ENCODE results near the gene ARHGAP32.

Gene ARHGAP32

DNA sequence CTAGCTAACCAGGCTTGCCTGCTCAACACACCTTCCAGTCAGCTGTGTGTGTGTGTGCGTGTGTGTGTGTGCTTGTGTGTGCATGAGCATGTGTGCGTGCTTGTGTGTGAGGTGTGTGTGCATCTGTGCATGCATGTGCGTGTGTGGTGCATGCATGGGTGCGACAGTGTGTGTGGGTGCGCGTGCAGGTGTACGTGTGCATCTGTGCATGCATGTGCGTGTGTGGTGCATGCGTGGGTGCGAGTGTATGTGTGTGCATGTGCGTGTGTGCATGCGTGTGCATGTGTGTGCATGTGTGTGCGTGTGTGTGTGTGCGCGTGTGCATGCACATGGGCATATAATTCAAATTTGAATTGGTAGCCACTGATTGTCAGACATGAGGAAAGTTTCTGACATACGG lies 239.0 kb downstream of the ARHGAP32 start:
- DNase-seq (ENCODE audit: low spot score): no peak

GRCh38 chr11:128949791-128950454 lies 242.2 kb downstream of the ARHGAP32 start:
- no peak for DNase-seq (ENCODE audit: low spot score)

DNA sequence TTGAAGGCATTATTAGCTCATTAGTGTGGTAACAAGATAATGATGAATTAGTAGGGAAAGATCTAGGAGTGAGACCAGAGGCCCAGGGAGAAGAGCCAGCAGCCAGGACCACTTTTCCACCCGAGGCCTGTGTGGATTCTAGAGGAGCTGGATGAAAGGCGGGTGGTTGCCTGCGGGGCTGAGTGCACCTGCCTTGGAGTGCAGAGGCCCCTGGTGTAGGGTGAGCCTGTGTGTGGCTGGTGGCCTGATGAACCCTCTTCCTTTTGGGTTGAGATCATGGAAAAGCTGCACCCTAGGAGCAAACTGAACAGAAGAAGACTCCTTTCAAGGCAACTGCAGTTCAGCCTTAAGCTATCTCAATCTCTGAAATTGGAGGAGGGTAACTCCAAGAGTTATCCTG lies 243.5 kb downstream of the ARHGAP32 start:
- DNase-seq (ENCODE audit: low spot score): no peak

GRCh38 chr11:128947773-128948172 lies 244.4 kb downstream of the ARHGAP32 start:
- no peak for DNase-seq (ENCODE audit: low spot score)

DNA sequence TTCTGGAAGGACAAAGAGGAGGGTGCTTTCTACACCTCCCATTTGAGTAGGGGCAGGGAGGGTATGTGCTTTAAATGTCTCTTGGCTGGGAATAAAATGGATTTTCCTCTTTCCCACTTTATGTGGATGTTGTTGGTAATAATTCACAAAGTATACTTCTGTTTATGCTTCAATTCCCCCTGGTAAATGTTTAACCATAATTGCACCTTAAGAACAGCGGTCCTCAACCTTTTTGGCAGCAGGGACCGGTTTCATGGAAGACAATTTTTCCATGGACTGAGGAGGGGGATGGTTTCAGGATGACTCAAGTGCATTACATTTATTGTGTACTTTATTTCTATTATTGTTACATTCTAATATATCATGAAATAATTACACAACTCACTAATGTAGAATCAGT lies 245.5 kb downstream of the ARHGAP32 start:
- DNase-seq (ENCODE audit: low spot score): no peak

GRCh38 chr11:128943428-128943976 lies 248.6 kb downstream of the ARHGAP32 start:
- DNase-seq (ENCODE audit: low spot score): no peak

DNA sequence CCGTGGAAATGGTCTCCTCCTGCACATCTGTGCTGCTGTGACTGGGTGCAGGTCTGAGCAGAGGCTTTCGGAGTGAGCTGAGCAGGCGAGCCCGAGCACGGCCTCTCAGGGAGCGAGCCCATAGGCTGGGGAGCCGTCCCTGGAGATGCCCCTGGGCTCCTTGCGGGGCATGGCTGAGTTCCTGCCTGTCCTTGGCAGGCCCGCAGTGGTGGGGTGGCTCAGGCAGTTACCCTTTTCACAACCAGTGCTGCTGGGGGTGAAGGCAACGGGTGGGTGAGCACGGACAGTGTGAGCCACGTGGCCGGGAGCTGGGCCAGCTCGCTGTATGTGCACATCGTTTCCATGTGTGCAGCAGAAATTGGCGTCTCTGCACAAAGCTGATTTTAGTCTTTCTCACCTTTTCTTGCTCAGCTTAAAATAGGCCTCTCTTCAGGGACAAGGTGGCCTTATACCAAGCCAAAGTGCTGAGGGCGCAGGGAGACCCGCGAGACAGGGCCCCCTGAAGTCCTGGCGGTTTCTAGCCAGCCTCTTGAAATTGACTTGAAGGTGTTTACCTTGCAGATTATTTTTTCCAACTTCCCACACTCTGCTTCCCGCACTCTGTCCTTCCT lies 249.2 kb downstream of the ARHGAP32 start, which contains the start of gene TP53AIP1:
TP53AIP1 (minus strand) TSS at position 55 of the 611 bp plus-strand sequence. CDS start 5,053 bp downstream, outside the sequence.
- DNase-seq (ENCODE audit: low spot score): no peak

- no peak for DNase-seq (ENCODE audit: low spot score)
Observed at GRCh38 chr11:128942272-128942612, 249.9 kb downstream of the ARHGAP32 start.

- DNase-seq (ENCODE audit: low spot score): no peak
Observed at GRCh38 chr11:128941573-128942271, 250.4 kb downstream of the ARHGAP32 start.

DNA sequence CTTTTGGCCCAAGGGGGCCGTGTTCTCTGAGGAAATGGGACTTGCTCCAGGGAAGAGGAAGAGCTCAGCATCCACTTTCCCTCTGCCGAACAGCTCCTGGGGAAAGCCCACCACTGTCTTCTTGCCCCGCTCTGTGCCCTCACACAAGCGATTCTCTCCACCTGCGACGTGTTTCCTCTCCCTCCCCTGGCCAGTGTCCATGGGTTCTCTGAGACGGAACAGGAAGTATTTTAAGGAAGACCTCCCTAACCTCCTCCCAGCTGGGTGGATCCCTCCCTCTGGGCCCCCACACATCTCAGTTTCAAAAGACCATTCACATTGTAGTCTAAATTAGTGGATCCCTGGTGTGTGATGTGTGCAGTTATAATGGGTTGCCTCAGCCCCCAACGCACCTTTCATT lies 251.0 kb downstream of the ARHGAP32 start:
- DNase-seq (ENCODE audit: low spot score): no peak

GRCh38 chr11:128940603-128941002 lies 251.5 kb downstream of the ARHGAP32 start:
- DNase-seq (ENCODE audit: low spot score): no peak

- DNase-seq (ENCODE audit: low spot score): no peak
Observed at GRCh38 chr11:128940156-128940555, 252.0 kb downstream of the ARHGAP32 start.

DNA sequence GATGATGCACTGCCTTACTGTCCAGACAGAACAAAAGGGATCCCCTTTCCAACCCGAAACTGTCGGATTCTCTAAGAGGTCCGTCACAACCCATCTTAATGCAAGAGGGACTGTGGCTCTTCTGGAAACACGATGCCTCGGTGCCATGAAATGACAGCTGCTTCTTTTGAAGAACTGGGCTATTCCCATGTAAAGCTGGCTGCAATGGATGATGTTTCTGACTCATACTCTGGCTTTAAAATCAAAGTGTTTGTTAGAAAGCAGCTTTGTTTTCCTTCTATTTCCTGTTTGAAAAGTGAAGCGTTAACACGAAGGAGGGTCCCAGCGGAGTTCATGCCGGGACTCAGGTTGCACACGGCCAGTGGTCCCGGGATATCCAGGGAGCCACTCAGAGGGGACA lies 252.5 kb downstream of the ARHGAP32 start:
- no peak for DNase-seq (ENCODE audit: low spot score)

GRCh38 chr11:128938156-128938885 lies 253.8 kb downstream of the ARHGAP32 start:
- DNase-seq (ENCODE audit: low spot score): no peak

DNA sequence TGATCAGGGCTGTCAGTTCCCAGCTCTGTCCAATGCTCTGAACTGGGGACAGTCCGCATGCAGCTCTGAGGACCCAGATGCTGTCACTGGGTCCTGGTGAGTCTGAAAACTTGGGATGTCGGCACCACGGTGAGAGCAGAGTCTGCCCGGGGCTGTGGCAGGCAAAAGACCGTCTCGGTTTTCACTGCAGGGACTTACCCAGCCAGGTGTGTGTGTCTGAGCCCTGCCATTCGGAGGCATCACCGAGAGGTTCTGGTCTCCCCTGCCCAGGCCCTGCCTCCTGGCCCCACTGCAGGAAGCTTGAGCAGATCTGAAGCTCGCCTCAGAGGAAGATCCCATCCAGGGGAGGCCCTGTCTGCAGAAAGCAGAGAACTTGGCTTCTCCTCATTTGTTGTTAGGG lies 254.6 kb downstream of the ARHGAP32 start:
- no peak for DNase-seq (ENCODE audit: low spot score)

DNA sequence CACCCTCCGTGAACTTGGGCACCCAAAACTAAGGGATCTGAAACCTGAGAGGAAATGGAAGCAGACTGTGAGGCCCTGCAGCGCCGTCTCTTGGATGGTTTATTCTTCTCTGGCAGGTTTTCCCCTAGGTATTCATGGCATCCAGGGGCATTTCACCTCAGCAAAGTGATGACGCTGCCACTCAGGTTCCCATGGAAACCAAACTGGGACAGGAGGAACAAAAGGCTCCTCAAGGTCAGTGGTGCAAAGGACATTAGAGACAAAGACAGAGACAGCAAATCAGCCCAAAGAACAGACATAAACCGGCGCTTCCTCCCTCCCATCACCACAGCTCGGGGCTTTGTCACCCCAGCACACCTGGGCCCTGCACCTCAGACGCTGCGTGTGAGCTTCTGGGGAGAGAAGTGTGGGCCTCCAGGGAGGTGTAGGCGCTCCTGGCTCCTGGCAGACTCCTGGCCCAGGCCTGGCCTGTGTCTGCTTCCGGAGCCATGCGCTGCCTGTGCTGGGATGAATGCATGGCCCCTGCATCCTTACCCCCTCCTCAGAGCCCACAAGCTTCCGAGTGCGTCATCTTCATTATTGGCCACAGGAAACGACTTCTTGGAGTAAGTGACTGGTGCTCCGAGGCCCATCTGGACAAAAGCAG lies 255.4 kb downstream of the ARHGAP32 start:
- no peak for DNase-seq (ENCODE audit: low spot score)

- no peak for DNase-seq (ENCODE audit: low spot score)
Observed at GRCh38 chr11:128934926-128935325, 257.2 kb downstream of the ARHGAP32 start.

DNA sequence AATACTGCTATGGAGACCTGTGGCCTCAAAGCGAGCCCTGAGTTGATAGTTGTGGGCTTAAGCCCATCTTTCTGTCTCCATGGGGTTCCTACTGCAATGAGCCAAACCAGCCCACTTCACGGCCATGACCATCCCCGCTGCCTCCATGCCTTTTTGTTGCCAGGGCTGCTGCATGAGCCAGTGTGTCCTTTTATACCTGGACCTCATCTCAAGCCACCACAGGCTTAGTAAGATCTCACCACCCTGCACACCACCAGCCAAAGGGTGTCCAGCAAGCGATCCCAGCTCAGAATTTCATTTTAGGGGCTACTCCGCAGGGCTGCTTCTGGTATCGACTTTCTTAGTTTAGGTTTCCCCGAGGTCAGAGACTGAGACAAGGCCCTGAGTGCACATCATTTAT lies 257.8 kb downstream of the ARHGAP32 start:
- DNase-seq (ENCODE audit: low spot score): no peak

DNA sequence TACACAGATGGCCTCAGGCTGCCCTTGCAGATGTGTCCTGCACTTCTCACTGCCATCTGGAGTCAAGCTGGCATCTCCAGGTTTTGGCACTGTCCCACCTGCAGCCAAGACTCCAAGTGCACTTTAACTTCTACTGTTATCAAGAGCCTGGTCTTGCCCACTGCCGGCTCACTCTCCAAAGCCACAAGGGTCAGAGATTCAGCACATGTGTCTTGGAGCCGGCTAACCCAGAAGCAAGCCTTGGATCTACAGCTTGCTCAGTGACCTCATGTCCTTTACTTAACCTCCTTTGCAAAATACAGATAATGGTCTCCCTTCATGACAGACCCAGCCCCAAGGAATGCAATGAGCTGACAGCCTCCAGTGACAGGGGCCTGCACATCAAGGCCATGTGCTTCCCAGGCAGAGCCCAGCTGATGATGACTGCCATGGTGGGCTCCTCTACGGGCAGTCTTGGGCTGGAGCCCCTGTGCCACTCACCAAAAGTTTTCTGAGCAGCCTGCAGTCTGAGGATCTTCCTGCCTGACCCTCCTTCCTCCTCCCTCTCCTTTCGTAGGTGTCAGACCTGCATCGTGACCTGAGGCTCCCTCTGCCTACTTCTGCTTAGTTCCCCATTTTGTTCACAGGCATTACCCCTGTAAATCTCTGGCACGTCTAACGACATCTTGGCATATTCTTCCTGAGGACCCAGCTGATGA lies 258.5 kb downstream of the ARHGAP32 start:
- DNase-seq (ENCODE audit: low spot score): no peak

GRCh38 chr11:128931668-128932067 lies 260.5 kb downstream of the ARHGAP32 start:
- no peak for DNase-seq (ENCODE audit: low spot score)

DNA sequence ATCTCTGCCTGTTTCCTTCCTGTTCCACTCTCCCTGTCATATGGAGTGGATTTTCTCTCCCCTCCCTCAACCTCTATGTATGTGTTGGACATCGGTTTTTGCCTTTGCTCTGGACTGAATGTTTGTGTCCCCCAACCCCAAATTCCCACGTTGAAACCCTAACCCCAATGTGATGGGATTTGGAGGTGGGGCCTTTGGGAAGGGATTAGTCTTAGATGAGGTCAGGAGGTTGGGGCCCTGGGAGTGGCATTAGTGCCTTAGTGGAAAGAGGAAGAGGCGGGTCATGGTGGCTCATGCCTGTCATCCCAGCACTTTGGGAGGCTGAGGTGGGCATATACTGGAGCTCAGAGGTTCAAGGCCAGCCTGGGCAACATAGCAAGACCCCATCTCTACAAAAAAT lies 261.1 kb downstream of the ARHGAP32 start:
- no peak for DNase-seq (ENCODE audit: low spot score)
